OCI-LY1 (cell line): ENCODE results near the gene SPRING1.

Experiments
- H2AFZ ChIP-seq: fragments of 200-600 bp; sonication (generic), shearing (Covaris generic); 2 replicates; pipeline ENCODE4 v1.6.0; 2014; ENCODE audit warnings: antibody characterized with exemption, mild to moderate bottlenecking, low read length
- H3F3A ChIP-seq: fragments of 200-600 bp; sonication (generic), shearing (Covaris generic); 2 replicates; pipeline ENCODE4 v1.6.0; 2014; ENCODE audit warnings: mild to moderate bottlenecking, antibody characterized with exemption, low read length, moderate library complexity; ENCODE audit not compliant: insufficient read depth
- H3K27ac ChIP-seq: fragments of 200-600 bp; sonication (generic); 2 replicates; pipeline ENCODE4 v1.5.1; 2014; ENCODE audit warnings: low read length, mixed run types, mild to moderate bottlenecking, low read depth; ENCODE audit not compliant: poor library complexity, severe bottlenecking
- H3K27me3 ChIP-seq: fragments of 200-600 bp; sonication (generic); 2 replicates; pipeline ENCODE4 v1.6.0; 2014; ENCODE audit warnings: antibody characterized with exemption, mild to moderate bottlenecking, low read length, moderate library complexity; ENCODE audit not compliant: insufficient read depth
- H3K36me3 ChIP-seq: fragments of 200-600 bp; sonication (generic); 2 replicates; pipeline ENCODE4 v1.6.1; 2014; ENCODE audit warnings: mild to moderate bottlenecking, antibody characterized with exemption, low read length, moderate library complexity, mixed read lengths; ENCODE audit not compliant: insufficient read depth
- H3K4me1 ChIP-seq: fragments of 200-600 bp; sonication (generic); 2 replicates; pipeline ENCODE4 v1.5.1; 2014; ENCODE audit warnings: mild to moderate bottlenecking, low read length, moderate library complexity; ENCODE audit not compliant: insufficient read depth, severe bottlenecking
- H3K4me2 ChIP-seq: fragments of 200-600 bp; sonication (generic), shearing (Covaris generic); 2 replicates; pipeline ENCODE4 v1.6.1; 2014; ENCODE audit warnings: low read length
- H3K4me3 ChIP-seq: fragments of 200-600 bp; sonication (generic); 2 replicates; pipeline ENCODE4 v1.5.1; 2014; ENCODE audit warnings: low read length, low read depth, mild to moderate bottlenecking, mixed read lengths; ENCODE audit not compliant: poor library complexity, severe bottlenecking
- H3K79me2 ChIP-seq: fragments of 200-600 bp; shearing (Covaris generic); 2 replicates; pipeline ENCODE4 v1.6.1; 2016; ENCODE audit warnings: mixed run types, low read length, mixed read lengths; ENCODE audit not compliant: insufficient read depth
- H3K9ac ChIP-seq: fragments of 200-600 bp; sonication (generic), shearing (Covaris generic); 2 replicates; pipeline ENCODE4 v1.6.1; 2014; ENCODE audit warnings: mild to moderate bottlenecking, low read length, mixed read lengths
- H3K9me2 ChIP-seq: fragments of 200-600 bp; sonication (generic), shearing (Covaris generic); 2 replicates; pipeline ENCODE4 v1.6.1; 2014; ENCODE audit warnings: low read depth, mild to moderate bottlenecking, low read length, mixed read lengths
- H3K9me3 ChIP-seq: fragments of 200-600 bp; shearing (Covaris generic); 2 replicates; pipeline ENCODE4 v1.6.1; 2014; ENCODE audit warnings: low read length, mixed read lengths
- H4K20me1 ChIP-seq: fragments of 200-600 bp; sonication (generic), shearing (Covaris generic); 2 replicates; pipeline ENCODE4 v1.6.0; 2016; ENCODE audit warnings: mild to moderate bottlenecking, low read length; ENCODE audit not compliant: insufficient read depth
- EZH2 ChIP-seq: fragments of 200-600 bp; sonication (generic), shearing (Covaris generic); IDR thresholded peaks from 2 replicates; pipeline ENCODE4 v1.8.0; 2017; ENCODE audit warnings: borderline replicate concordance, mixed run types, mild to moderate bottlenecking, antibody characterized with exemption, low read length, moderate library complexity, mixed read lengths
- TF ChIP-seq, protein P1 (sequence below): fragments of 200-600 bp; sonication (generic), shearing (Covaris generic); IDR thresholded peaks from 2 replicates; pipeline ENCODE4 v1.5.1; 2017; ENCODE audit warnings: mild to moderate bottlenecking, antibody characterized with exemption, low read length, moderate library complexity, mixed read lengths

SPRING1 gene

DNA sequence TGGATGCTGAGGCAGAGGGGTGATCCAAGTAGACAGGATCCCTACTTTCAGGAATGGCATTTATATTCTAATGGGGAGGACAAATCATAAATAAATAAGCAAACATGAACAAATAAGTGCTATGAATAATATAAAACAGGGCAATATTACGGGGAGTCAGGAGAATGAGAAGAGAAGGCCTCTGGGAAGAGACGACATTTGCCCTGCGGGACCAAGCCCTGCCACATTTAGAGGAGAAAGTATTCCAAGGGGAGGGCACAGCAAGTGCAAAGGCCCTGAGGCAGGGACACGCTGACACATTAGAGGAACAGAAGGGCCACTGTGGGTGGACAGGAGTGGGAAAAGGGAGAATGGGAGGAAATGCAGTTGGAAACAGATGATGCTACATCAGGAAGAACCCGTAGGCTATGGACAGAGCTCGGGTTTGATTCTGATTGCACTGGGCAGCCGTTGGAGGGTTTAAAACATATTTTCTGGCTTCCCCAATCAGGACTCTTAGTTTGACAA, 1.6 kb upstream of the SPRING1 start:
- H3K4me2 ChIP-seq, result peak overlapping the region; percentile 79

DNA sequence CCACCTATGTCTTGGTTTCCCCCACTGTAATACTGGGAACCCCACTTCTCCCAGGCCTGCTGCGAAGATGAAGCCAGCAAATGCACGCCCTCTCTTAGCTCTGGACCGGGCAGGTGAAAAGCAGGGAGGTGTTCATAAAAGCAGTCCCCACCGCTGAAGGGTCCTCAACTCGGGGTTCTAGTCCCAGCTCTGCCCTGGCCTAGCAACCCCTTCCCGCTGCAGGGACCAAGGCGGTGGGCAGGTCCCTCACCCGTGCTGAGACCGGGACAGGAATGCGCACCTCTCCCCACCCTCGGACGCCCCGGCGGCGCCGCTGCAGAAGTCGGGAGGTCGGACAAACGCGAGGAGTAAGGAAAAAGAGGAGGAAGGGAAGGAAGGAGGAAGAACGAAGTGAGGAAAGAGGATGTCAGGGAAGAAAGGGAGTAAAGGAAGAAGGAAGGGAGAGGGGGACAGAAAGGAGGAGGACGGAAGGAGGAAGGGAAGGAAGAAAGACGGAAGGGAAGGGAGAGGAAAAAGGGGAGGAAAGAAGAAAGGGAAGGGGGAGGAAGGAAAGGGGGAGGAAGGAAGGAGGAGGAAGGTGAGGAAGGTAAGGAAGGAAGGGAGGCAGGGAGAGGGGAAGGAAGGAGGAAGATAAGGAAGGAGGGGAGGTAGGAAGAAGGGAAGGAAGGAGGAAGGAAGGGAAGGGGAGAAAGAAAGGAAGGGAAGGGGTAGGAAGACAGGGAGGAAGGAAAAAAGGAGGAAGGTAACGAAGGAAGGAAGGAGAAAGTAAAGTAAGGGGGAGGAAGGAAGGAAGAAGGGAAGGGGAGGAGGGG, 701 bp downstream of the SPRING1 start:
- no peaks in the 10 kb centered on the region for H3K9me3 ChIP-seq
- peak overlapping the region; percentile 97 for H3K9ac ChIP-seq
- H3K4me3 ChIP-seq, result peak overlapping the region; percentile 98
- H3K4me1 ChIP-seq, result peaks cover 53% of the 10 kb centered on the region
- no peaks in the 10 kb centered on the region for H3K27me3 ChIP-seq
- H3K27ac ChIP-seq, result peak overlapping the region; percentile 76
- H3F3A ChIP-seq, result 0 out of 2 replicates have a peak, but pooled peaks cover 2% of the 10 kb centered on the region
- H2AFZ ChIP-seq, result no peak overlapping the region
- no peaks in the 10 kb centered on the region for H4K20me1 ChIP-seq
- H3K4me2 ChIP-seq, result peak overlapping the region; percentile 93
- TF ChIP-seq EZH2, result no peak
- TF ChIP-seq, protein P1, sequence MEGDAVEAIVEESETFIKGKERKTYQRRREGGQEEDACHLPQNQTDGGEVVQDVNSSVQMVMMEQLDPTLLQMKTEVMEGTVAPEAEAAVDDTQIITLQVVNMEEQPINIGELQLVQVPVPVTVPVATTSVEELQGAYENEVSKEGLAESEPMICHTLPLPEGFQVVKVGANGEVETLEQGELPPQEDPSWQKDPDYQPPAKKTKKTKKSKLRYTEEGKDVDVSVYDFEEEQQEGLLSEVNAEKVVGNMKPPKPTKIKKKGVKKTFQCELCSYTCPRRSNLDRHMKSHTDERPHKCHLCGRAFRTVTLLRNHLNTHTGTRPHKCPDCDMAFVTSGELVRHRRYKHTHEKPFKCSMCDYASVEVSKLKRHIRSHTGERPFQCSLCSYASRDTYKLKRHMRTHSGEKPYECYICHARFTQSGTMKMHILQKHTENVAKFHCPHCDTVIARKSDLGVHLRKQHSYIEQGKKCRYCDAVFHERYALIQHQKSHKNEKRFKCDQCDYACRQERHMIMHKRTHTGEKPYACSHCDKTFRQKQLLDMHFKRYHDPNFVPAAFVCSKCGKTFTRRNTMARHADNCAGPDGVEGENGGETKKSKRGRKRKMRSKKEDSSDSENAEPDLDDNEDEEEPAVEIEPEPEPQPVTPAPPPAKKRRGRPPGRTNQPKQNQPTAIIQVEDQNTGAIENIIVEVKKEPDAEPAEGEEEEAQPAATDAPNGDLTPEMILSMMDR, result no peak
- H3K9me2 ChIP-seq, result no peaks in the 10 kb centered on the region
- peaks cover 52% of the 10 kb centered on the region for H3K79me2 ChIP-seq
- peaks cover 51% of the 10 kb centered on the region for H3K36me3 ChIP-seq

More for the DNA sequence above, 1.6 kb upstream of the SPRING1 start:
- H3K9ac ChIP-seq, result peak overlapping the region; percentile 69
- H3K4me3 ChIP-seq, result peak overlapping the region; percentile 98
- no peaks in the 10 kb centered on the region for H3K9me3 ChIP-seq
- peak overlapping the region; percentile 55 for H3K27ac ChIP-seq
- no peak overlapping the region for H2AFZ ChIP-seq
- H4K20me1 ChIP-seq, result no peaks in the 10 kb centered on the region
- H3K36me3 ChIP-seq, result peaks cover 31% of the 10 kb centered on the region
- H3K9me2 ChIP-seq, result no peaks in the 10 kb centered on the region
- H3F3A ChIP-seq, result 0 out of 2 replicates have a peak, but pooled peaks cover 2% of the 10 kb centered on the region
- no peaks in the 10 kb centered on the region for H3K27me3 ChIP-seq
- H3K79me2 ChIP-seq, result peaks cover 30% of the 10 kb centered on the region
- peaks cover 62% of the 10 kb centered on the region for H3K4me1 ChIP-seq
- TF ChIP-seq EZH2, result no peak
- TF ChIP-seq, protein P1, result no peak

DNA sequence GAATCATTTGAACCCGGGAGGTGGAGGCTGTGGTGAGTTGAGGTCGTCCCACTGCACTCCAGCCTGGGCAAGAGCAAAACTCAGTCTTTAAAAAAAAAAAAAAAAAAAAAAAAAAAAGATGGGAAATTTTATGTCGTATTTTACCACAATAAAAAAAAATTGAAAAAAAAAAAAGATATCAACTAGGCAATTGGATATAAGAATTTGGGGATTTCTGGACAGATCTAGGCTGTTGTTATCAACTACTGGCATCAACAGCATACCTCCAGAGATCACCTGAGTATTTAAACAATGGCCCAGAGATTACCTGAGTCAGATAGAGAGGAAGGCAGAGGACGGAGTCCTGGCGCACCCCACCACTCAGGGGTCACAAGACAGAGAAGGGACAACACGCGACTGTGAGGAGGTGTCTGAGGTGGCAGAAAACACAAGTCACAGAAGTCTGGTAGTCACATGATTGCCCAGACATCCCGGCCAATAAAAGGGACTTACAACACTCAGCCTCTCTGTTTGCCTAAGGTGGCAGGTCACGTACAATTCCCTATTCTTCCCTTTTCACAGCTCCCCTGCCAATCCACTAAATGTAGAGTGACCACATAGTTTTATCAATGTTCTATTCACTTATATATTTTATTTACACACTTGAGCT, 1.8 kb downstream of the SPRING1 start:
- H3K79me2 ChIP-seq, result peaks cover 63% of the 10 kb centered on the region
- H3K36me3 ChIP-seq, result peaks cover 62% of the 10 kb centered on the region
- peak overlapping the region; percentile 76 for H3K27ac ChIP-seq

More for the DNA sequence above, 1.8 kb downstream of the SPRING1 start:
- TF ChIP-seq EZH2, result no peak
- TF ChIP-seq, protein P1, result no peak
- H4K20me1 ChIP-seq, result no peaks in the 10 kb centered on the region
- H2AFZ ChIP-seq, result no peak overlapping the region
- peak overlapping the region; percentile 97 for H3K9ac ChIP-seq
- no peaks in the 10 kb centered on the region for H3K27me3 ChIP-seq
- H3K4me1 ChIP-seq, result peaks cover 62% of the 10 kb centered on the region
- peak overlapping the region; percentile 93 for H3K4me2 ChIP-seq
- 0 out of 2 replicates have a peak, but pooled peaks cover 2% of the 10 kb centered on the region for H3F3A ChIP-seq
- no peaks in the 10 kb centered on the region for H3K9me3 ChIP-seq
- H3K9me2 ChIP-seq, result no peaks in the 10 kb centered on the region
- peak overlapping the region; percentile 98 for H3K4me3 ChIP-seq
